Lower leg skin (tissue), 4 donors: Measurements from ENCODE around the gene NFE2L1. TPM values are rescaled to one million over a fixed set of nuclear protein-coding genes. Genes with fewer than 3 reads are reported as not detected.

Source experiments
- DNase-seq, 2 donors: peaks; one replicate each; pipeline ENCODE4 v3.0.0-alpha.2; 2019; ENCODE audit warnings: low spot score in 2 of 2
- H3K4me3 ChIP-seq: fragments of 200-600 bp; sonication (generic); 2 replicates; pipeline ENCODE4 v1.5.1; 2017; ENCODE audit warnings: mild to moderate bottlenecking, low read depth; ENCODE audit not compliant: poor library complexity, severe bottlenecking
- CTCF ChIP-seq, 3 donors: fragments of 450-650 bp; IDR thresholded peaks; one replicate each; pipeline ENCODE4 v1.5.1; 2016; ENCODE audit warnings: antibody characterized with exemption in 3 of 3, mild to moderate bottlenecking in 3 of 3, moderate library complexity in 2 of 3
- POLR2A ChIP-seq, 2 donors: fragments of 450-650 bp; IDR thresholded peaks; one replicate each; pipeline ENCODE4 v1.6.1; 2016 to 2017; ENCODE audit warnings: antibody characterized with exemption in 2 of 2, mild to moderate bottlenecking in 1 of 2, moderate library complexity in 1 of 2
- WGBS, 2 donors: methylation state at CpG; one replicate each; pipeline ENCODE4 v1.1.5; 2018; 5-methylcytosine and 5-hydroxymethylcytosine counted together
- intact Hi-C: fragments of 100-400 bp; cut with DNase I; formaldehyde crosslinking; loops from one replicate; pipeline ENCODE4 v1.15.0; 2023; ENCODE audit warnings: low total_unique reads
- total RNA-seq, 4 donors: library from RNA; depleted of rRNA; stranded (reverse); fragments of >200 nt; gene quantifications; one replicate each; pipeline ENCODE4 v1.1.0, GENCODE V29; 2016

The NFE2L1 gene
- total RNA-seq, 4 donors from 2014 or later: 97.2 to 158 (median 117) TPM

- intact Hi-C loops: no loop called here
- no peak overlapping the region for H3K4me3 ChIP-seq
- DNase-seq: no peak
- WGBS, 2 donors: 3 to 9% methylated on average over 6 of the region's 6 CpGs
- TF ChIP-seq POLR2A (IDR thresholded peaks at IDR 0.05) (no peak), CTCF (IDR thresholded peaks at IDR 0.05) (no peak)
These were observed 5.6 kb downstream of the NFE2L1 start for GRCh38 chr17:48053758-48054237.

- TF ChIP-seq CTCF (IDR thresholded peaks at IDR 0.05) (no peak), POLR2A (IDR thresholded peaks at IDR 0.05) (no peak)
- WGBS, 2 donors: 26 to 29% methylated on average over 25 to 28 of the region's 34 CpGs
- intact Hi-C loops: no loop called here
- peak; percentile 81 to 91 for DNase-seq
- no peak overlapping the region for H3K4me3 ChIP-seq
These were observed 6.4 kb downstream of the NFE2L1 start for GRCh38 chr17:48054238-48055185.

GRCh38 chr17:48055531-48056245, 7.5 kb downstream of the NFE2L1 start:
- intact Hi-C loops: no loop called here
- H3K4me3 ChIP-seq: no peak overlapping the region

GRCh38 chr17:48056246-48056745, 8.1 kb downstream of the NFE2L1 start:
- TF ChIP-seq CTCF (IDR thresholded peaks at IDR 0.05) (no peak), POLR2A (IDR thresholded peaks at IDR 0.05) (no peak)
- intact Hi-C loops: no loop called here
- H3K4me3 ChIP-seq: no peak overlapping the region
- 74 to 78% methylated on average over 10 of the region's 10 CpGs for WGBS, 2 donors
- DNase-seq: no peak

More at GRCh38 chr17:48055531-48056245, 7.5 kb downstream of the NFE2L1 start:
- TF ChIP-seq POLR2A (IDR thresholded peaks at IDR 0.05) (no peak), CTCF (IDR thresholded peaks at IDR 0.05) (no peak)
- WGBS, 2 donors: 50 to 52% methylated on average over 5 of the region's 5 CpGs
- no peak for DNase-seq

GRCh38 chr17:48056879-48057278, 8.7 kb downstream of the NFE2L1 start:
- no peak for DNase-seq
- no peak overlapping the region for H3K4me3 ChIP-seq
- 63 to 69% methylated on average over 1 to 2 of the region's 2 CpGs for WGBS, 2 donors
- intact Hi-C loops: no loop called here
- TF ChIP-seq CTCF (IDR thresholded peaks at IDR 0.05) (no peak), POLR2A (IDR thresholded peaks at IDR 0.05) (no peak)
